ENCODE results near the gene ERLEC1.
"Not testable (repeated sequence)": the region's sequence is repeated elsewhere in the genome, so short reads cannot be mapped to it uniquely, and the experiment has no call there.

Gene ERLEC1

GRCh38 chr2:53840580-53840979, 53.7 kb downstream of the ERLEC1 start:
- no peak for TF ChIP-seq CTCF (IDR thresholded peaks at IDR 0.05; ENCODE audit: low read depth, low read length)
- no peaks in the 10 kb centered on the region for H3K4me1 ChIP-seq
- no peak for DNase-seq

GRCh38 chr2:53841651-53842050, 54.8 kb downstream of the ERLEC1 start:
- not testable (repeated sequence) for H3K4me1 ChIP-seq; H3K27me3 ChIP-seq; H3K36me3 ChIP-seq; H3K4me3 ChIP-seq (ENCODE audit: low read depth, low read length); DNase-seq; H3K9me3 ChIP-seq

More at GRCh38 chr2:53840580-53840979, 53.7 kb downstream of the ERLEC1 start:
- Histone ChIP-seq H3K4me3 (ENCODE audit: low read depth, low read length) (no peak overlapping the region), H3K27me3 (no peaks in the 10 kb centered on the region), H3K9me3 (no peaks in the 10 kb centered on the region), H3K36me3 (no peaks in the 10 kb centered on the region)

- TF ChIP-seq CTCF (IDR thresholded peaks at IDR 0.05; ENCODE audit: low read depth, low read length), result no peak
- H3K4me1 ChIP-seq, result no peaks in the 10 kb centered on the region
- DNase-seq, result no peak
Observed at GRCh38 chr2:53842891-53843290, 56.0 kb downstream of the ERLEC1 start.

GRCh38 chr2:53843595-53843994, 56.8 kb downstream of the ERLEC1 start:
- no peak overlapping the region for H3K4me3 ChIP-seq (ENCODE audit: low read depth, low read length)
- no peak for TF ChIP-seq CTCF (IDR thresholded peaks at IDR 0.05; ENCODE audit: low read depth, low read length)

More at GRCh38 chr2:53842891-53843290, 56.0 kb downstream of the ERLEC1 start:
- Histone ChIP-seq H3K27me3 (no peaks in the 10 kb centered on the region), H3K4me3 (ENCODE audit: low read depth, low read length) (no peak overlapping the region), H3K9me3 (no peaks in the 10 kb centered on the region), H3K36me3 (no peaks in the 10 kb centered on the region)

GRCh38 chr2:53848062-53848461, 61.2 kb downstream of the ERLEC1 start:
- no peaks in the 10 kb centered on the region for H3K27me3 ChIP-seq
- no peak for TF ChIP-seq CTCF (IDR thresholded peaks at IDR 0.05; ENCODE audit: low read depth, low read length)
- no peaks in the 10 kb centered on the region for H3K4me1 ChIP-seq
- no peaks in the 10 kb centered on the region for H3K9me3 ChIP-seq
- H3K4me3 ChIP-seq (ENCODE audit: low read depth, low read length), result no peak overlapping the region
- no peaks in the 10 kb centered on the region for H3K36me3 ChIP-seq
- no peak for DNase-seq

More at GRCh38 chr2:53843595-53843994, 56.8 kb downstream of the ERLEC1 start:
- Histone ChIP-seq H3K27me3 (no peaks in the 10 kb centered on the region), H3K9me3 (no peaks in the 10 kb centered on the region), H3K4me1 (no peaks in the 10 kb centered on the region), H3K36me3 (no peaks in the 10 kb centered on the region)
- DNase-seq, result no peak

GRCh38 chr2:53851052-53851757, 64.4 kb downstream of the ERLEC1 start:
- not testable (repeated sequence) for H3K4me3 ChIP-seq (ENCODE audit: low read depth, low read length); H3K27me3 ChIP-seq; DNase-seq; H3K36me3 ChIP-seq; H3K4me1 ChIP-seq; H3K9me3 ChIP-seq

GRCh38 chr2:53852532-53852931, 65.7 kb downstream of the ERLEC1 start:
- Histone ChIP-seq H3K36me3 (no peaks in the 10 kb centered on the region), H3K4me1 (no peaks in the 10 kb centered on the region), H3K9me3 (no peaks in the 10 kb centered on the region), H3K4me3 (ENCODE audit: low read depth, low read length) (no peak overlapping the region), H3K27me3 (no peaks in the 10 kb centered on the region)
- TF ChIP-seq CTCF (IDR thresholded peaks at IDR 0.05; ENCODE audit: low read depth, low read length), result no peak
- DNase-seq, result no peak

All from BE2C (cell line).